OCI-LY7 (cell line): Measurements from ENCODE around the gene PRKACG. TPM values are rescaled to one million over a fixed set of nuclear protein-coding genes. Genes with fewer than 3 reads are reported as not detected.

Experiments
- BruUV-seq: library from RNA; stranded (reverse); fragments of 400-500 nt; replicated peaks from 2 replicates; lab custom pipeline; 2021; lab: Mats Ljungman, UMichigan
- CTCF ChIA-PET: fragments of 300-600 bp; sonication (Branson Sonifier 250); formaldehyde crosslinking; loops from one replicate; lab custom pipeline; 2022; ENCODE audit warnings: antibody characterized with exemption; ENCODE audit not compliant: unreplicated experiment; lab: Charles Lee
- POLR2A ChIA-PET: fragments of 300-600 bp; sonication (Branson Sonifier 250); formaldehyde crosslinking; loops from one replicate; lab custom pipeline; 2022; ENCODE audit warnings: antibody characterized with exemption; lab: Charles Lee
- DNase-seq: peaks from one replicate; pipeline ENCODE4 v3.0.0-alpha.2; 2015; ENCODE audit warnings: low spot score
- H2AFZ ChIP-seq: fragments of 200-600 bp; sonication (generic), shearing (Covaris generic); 2 replicates; pipeline ENCODE4 v1.6.1; 2014; ENCODE audit warnings: mild to moderate bottlenecking, antibody characterized with exemption, low read length, moderate library complexity
- H3K27ac ChIP-seq: fragments of 200-600 bp; sonication (generic); 2 replicates; pipeline ENCODE4 v1.5.1; 2014; ENCODE audit warnings: mixed run types, low read depth, mild to moderate bottlenecking, moderate library complexity, low read length, inconsistent platforms; ENCODE audit not compliant: poor library complexity, severe bottlenecking
- H3K36me3 ChIP-seq: fragments of 200-600 bp; sonication (generic); 2 replicates; pipeline ENCODE4 v1.6.1; 2014; ENCODE audit warnings: mild to moderate bottlenecking, antibody characterized with exemption, low read length, moderate library complexity, mixed read lengths; ENCODE audit not compliant: insufficient read depth
- H3K4me1 ChIP-seq: fragments of 200-600 bp; sonication (generic); 2 replicates; pipeline ENCODE4 v1.5.1; 2014; ENCODE audit warnings: mild to moderate bottlenecking, low read length; ENCODE audit not compliant: insufficient read depth, poor library complexity, severe bottlenecking
- H3K4me2 ChIP-seq: fragments of 200-600 bp; sonication (generic); 2 replicates; pipeline ENCODE4 v1.6.1; 2014; ENCODE audit warnings: mild to moderate bottlenecking, low read length
- H3K4me3 ChIP-seq: fragments of 200-600 bp; sonication (generic); 2 replicates; pipeline ENCODE4 v1.5.1; 2014; ENCODE audit warnings: mild to moderate bottlenecking, low read depth, low read length; ENCODE audit not compliant: poor library complexity, severe bottlenecking
- H3K79me2 ChIP-seq: fragments of 200-600 bp; sonication (generic); 2 replicates; pipeline ENCODE4 v1.6.1; 2016; ENCODE audit warnings: low read depth, mild to moderate bottlenecking, low read length, moderate library complexity, mixed read lengths; ENCODE audit not compliant: insufficient read depth
- H3K9me2 ChIP-seq: fragments of 200-600 bp; sonication (generic); 2 replicates; pipeline ENCODE4 v1.6.1; 2016; ENCODE audit warnings: mild to moderate bottlenecking, low read length, mixed read lengths; ENCODE audit not compliant: insufficient read depth
- H3K9me3 ChIP-seq: fragments of 200-600 bp; sonication (generic); 2 replicates; pipeline ENCODE4 v1.6.1; 2014; ENCODE audit warnings: mild to moderate bottlenecking, mixed run types, low read length, mixed read lengths
- H4K20me1 ChIP-seq: fragments of 200-600 bp; sonication (generic); 2 replicates; pipeline ENCODE4 v1.6.1; 2014; ENCODE audit warnings: mild to moderate bottlenecking, antibody characterized with exemption, low read length, moderate library complexity, mixed read lengths; ENCODE audit not compliant: insufficient read depth
- EZH2phosphoT487 ChIP-seq: fragments of 200-600 bp; sonication (generic); IDR thresholded peaks from 2 replicates; pipeline ENCODE4 v1.6.1; 2018; ENCODE audit warnings: low read depth, borderline replicate concordance, mild to moderate bottlenecking, mixed run types, antibody characterized with exemption, low read length, moderate library complexity, mixed read lengths
- intact Hi-C: fragments of 100-400 bp; cut with micrococcal nuclease; formaldehyde crosslinking; loops from one replicate; pipeline ENCODE4 v1.10.0; 2022; ENCODE audit not compliant: unreplicated experiment
- total RNA-seq, 2 experiments: library from RNA; depleted of rRNA in 1 of 2; stranded (reverse); fragments of >200 nt in 1 of 2; shearing (Covaris generic) in 1 of 2; gene quantifications; 2 replicates each; pipeline ENCODE4 v1.2.3, GENCODE V29; 2014 to 2022
- TF ChIP-seq, protein P1 (sequence below): fragments of 200-600 bp; sonication (generic); conservative IDR thresholded peaks from 2 replicates; pipeline ENCODE4 v1.5.1; 2014; ENCODE audit warnings: mild to moderate bottlenecking, antibody characterized with exemption, low read length, moderate library complexity, mixed read lengths

PRKACG gene
- total RNA-seq, 2 experiments from 2014 or later: not detected

DNA sequence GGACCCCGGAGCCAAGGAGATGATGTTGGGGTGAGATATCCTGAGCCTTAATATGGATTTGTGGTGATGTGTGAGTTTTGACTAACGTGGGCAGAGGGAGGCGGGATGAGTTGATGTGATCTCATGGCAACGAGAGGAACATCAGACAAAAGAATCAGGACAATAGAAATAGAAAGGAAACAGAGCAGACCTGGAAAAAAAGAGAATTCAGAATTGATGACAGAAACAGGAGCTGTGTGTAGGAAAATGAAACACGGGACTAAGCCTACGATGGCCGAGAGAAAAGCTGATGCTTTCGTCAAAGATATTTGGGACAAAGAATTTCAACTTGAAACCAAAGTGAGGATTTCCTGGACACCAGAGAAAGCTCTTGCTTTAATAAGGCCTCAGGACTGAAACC lies 10.9 kb downstream of the PRKACG start:
- H3K4me2 ChIP-seq: no peak overlapping the region
- BruUV-seq: no TSS peak
- intact Hi-C loops: no loop called here
- H4K20me1 ChIP-seq: no peaks in the 10 kb centered on the region
- DNase-seq: no peak
- CTCF ChIA-PET: no interaction called here
- no peaks in the 10 kb centered on the region for H3K36me3 ChIP-seq
- TF ChIP-seq, protein P1, sequence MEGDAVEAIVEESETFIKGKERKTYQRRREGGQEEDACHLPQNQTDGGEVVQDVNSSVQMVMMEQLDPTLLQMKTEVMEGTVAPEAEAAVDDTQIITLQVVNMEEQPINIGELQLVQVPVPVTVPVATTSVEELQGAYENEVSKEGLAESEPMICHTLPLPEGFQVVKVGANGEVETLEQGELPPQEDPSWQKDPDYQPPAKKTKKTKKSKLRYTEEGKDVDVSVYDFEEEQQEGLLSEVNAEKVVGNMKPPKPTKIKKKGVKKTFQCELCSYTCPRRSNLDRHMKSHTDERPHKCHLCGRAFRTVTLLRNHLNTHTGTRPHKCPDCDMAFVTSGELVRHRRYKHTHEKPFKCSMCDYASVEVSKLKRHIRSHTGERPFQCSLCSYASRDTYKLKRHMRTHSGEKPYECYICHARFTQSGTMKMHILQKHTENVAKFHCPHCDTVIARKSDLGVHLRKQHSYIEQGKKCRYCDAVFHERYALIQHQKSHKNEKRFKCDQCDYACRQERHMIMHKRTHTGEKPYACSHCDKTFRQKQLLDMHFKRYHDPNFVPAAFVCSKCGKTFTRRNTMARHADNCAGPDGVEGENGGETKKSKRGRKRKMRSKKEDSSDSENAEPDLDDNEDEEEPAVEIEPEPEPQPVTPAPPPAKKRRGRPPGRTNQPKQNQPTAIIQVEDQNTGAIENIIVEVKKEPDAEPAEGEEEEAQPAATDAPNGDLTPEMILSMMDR: no peak
- no peak for TF ChIP-seq EZH2phosphoT487
- H3K27ac ChIP-seq: no peak overlapping the region
- no peak overlapping the region for H3K4me3 ChIP-seq
- no peak overlapping the region for H2AFZ ChIP-seq
- no peaks in the 10 kb centered on the region for H3K9me2 ChIP-seq
- H3K4me1 ChIP-seq: peaks cover 13% of the 10 kb centered on the region
- H3K9me3 ChIP-seq: no peaks in the 10 kb centered on the region
- H3K79me2 ChIP-seq: no peaks in the 10 kb centered on the region
- POLR2A ChIA-PET: interaction anchor here (0.6 kb wide), 2 partner anchors 431 to 564 kb away, joined by 3 read pairs; no protein-coding TSS in a partner anchor

DNA sequence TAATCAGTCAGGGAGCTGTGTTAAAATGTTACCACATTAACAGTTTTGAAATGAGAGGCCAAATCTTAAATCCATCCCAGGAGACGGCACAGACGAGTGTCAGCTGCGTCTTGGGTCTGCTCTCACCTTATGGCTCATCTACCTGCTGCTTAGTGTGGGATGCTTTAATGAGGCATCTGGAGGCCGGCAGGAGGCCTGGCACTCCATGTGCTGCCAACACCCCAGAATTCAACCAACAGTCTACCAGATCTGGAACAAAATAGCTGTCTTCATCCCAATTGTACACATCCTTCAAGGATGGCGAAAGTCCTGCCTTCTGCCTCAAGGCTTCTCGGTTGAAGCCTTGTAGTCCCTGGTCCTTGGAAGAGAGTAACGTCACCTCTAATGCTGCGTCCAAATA lies 12.0 kb downstream of the PRKACG start:
- no peak overlapping the region for H2AFZ ChIP-seq
- intact Hi-C loops: no loop called here
- DNase-seq: no peak
- H3K9me3 ChIP-seq: no peaks in the 10 kb centered on the region
- H3K4me1 ChIP-seq: peaks cover 13% of the 10 kb centered on the region
- no peak overlapping the region for H3K27ac ChIP-seq
- H3K4me2 ChIP-seq: no peak overlapping the region
- no peaks in the 10 kb centered on the region for H3K79me2 ChIP-seq
- BruUV-seq: no TSS peak
- ChIA-PET POLR2A (interaction anchor here (0.5 kb wide), 1 partner anchor 108 kb away, joined by 4 read pairs; no protein-coding TSS in a partner anchor), CTCF (no interaction called here)
- no peaks in the 10 kb centered on the region for H3K36me3 ChIP-seq
- H3K4me3 ChIP-seq: no peak overlapping the region
- H3K9me2 ChIP-seq: no peaks in the 10 kb centered on the region
- no peak for TF ChIP-seq EZH2phosphoT487
- TF ChIP-seq, protein P1: no peak
- H4K20me1 ChIP-seq: no peaks in the 10 kb centered on the region

DNA sequence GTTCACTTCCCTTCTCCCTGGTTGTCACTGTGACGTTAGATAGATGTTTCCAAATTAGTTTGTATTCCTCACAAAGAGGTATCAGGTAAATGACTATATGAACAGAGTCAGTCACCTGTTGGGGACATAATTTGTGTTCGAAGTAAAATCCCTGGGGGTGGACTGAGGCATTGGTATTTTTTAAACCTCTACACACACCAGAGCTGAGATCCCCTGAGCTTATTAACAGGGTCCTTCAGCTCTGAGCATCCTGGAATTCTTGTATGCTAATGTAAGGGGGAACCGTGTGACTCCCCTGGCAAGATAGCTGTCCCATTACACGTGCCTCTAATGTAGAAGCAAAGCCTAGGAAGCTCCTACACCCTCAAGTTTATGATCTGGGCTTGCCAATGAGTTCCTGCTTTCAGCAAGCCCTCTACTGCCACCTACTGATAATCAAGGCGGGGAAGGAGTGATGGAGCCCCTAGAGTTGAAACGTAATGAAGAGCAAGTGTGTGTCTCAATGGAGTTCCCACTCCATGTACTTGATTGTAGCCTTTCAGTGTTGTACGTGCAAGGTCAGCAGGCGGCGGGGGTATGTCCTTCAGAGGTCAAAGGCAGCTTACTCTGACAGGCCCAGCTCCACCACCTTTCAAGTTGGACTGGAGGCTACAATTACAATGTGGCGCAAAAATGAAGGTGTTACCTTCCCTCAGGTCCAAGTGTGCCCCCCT lies 14.4 kb downstream of the PRKACG start:
- no peak overlapping the region for H3K4me3 ChIP-seq
- H2AFZ ChIP-seq: peak overlapping the region; percentile 59; the same call in 1 of the 2 replicates
- no TSS peak for BruUV-seq
- peaks cover 13% of the 10 kb centered on the region for H3K4me1 ChIP-seq
- H3K79me2 ChIP-seq: no peaks in the 10 kb centered on the region
- H3K4me2 ChIP-seq: no peak overlapping the region
- H3K36me3 ChIP-seq: no peaks in the 10 kb centered on the region
- no peak for TF ChIP-seq EZH2phosphoT487
- TF ChIP-seq, protein P1: peak; percentile 95
- H3K9me2 ChIP-seq: no peaks in the 10 kb centered on the region
- intact Hi-C loops: loop anchor here (1.0 to 5.0 kb wide), 5 partner anchors 51 to 415 kb away; partner anchors contain the start of gene PIP5K1B
- H3K9me3 ChIP-seq: no peaks in the 10 kb centered on the region
- ChIA-PET CTCF (interaction anchor here (0.6 to 1.1 kb wide), 3 partner anchors 220 to 417 kb away, joined by 3 to 6 read pairs (median 3); a partner anchor contains a TSS), POLR2A (interaction anchor here (0.7 kb wide), 1 partner anchor 56 kb away, joined by 3 read pairs; no protein-coding TSS in a partner anchor)
- H3K27ac ChIP-seq: no peak overlapping the region
- no peaks in the 10 kb centered on the region for H4K20me1 ChIP-seq
- DNase-seq: peak; percentile 87
